HepG2 (cell line): ENCODE measurements around the gene GNA15.

Experiments used
- CCAR2 ChIP-seq: fragments of 200-400 bp; formaldehyde crosslinking; optimal IDR thresholded peaks from 2 replicates; pipeline ENCODE3; 2018; ENCODE audit warnings: low read depth, mild to moderate bottlenecking, low read length, moderate library complexity
- CREB1 ChIP-seq, 2 experiments: fragments of 450-650 bp in 1 of 2; IDR thresholded peaks; 2 replicates each; pipeline ENCODE4 v1.6.1; 2016 to 2017; ENCODE audit warnings: control low read depth in 1 of 2, mild to moderate bottlenecking in 1 of 2, missing compliant biosample characterization in 1 of 2, missing genetic modification characterization in 1 of 2
- CTCF ChIP-seq: sonication (generic); formaldehyde crosslinking; IDR thresholded peaks from 2 replicates; pipeline ENCODE4 v1.5.0; 2020; ENCODE audit warnings: mild to moderate bottlenecking, missing genetic modification reagents, moderate library complexity
- EZH2 ChIP-seq: conservative IDR thresholded peaks from 2 replicates; pipeline ENCODE4 v1.6.1; 2012; ENCODE audit warnings: mild to moderate bottlenecking, low read depth, low read length, moderate library complexity
- GATAD1 ChIP-seq: IDR thresholded peaks from 2 replicates; pipeline ENCODE4 v1.6.1; 2016; ENCODE audit warnings: missing genetic modification reagents, missing compliant biosample characterization
- IRX3 ChIP-seq: sonication (generic); formaldehyde crosslinking; IDR thresholded peaks from 2 replicates; pipeline ENCODE4 v1.8.1; 2023; ENCODE audit warnings: mild to moderate bottlenecking, low read depth, missing genetic modification reagents, borderline replicate concordance
- POLR2AphosphoS5 ChIP-seq: IDR thresholded peaks from 2 replicates; pipeline ENCODE4 v1.6.1; 2012; ENCODE audit warnings: low read depth, low read length
- USF2 ChIP-seq, 2 experiments: sonication (generic) in 1 of 2; formaldehyde crosslinking in 1 of 2; IDR thresholded peaks; 2 replicates each; pipeline versions ENCODE4 v1.5.1 to v1.6.1; 2011 to 2020; ENCODE audit warnings: borderline replicate concordance in 1 of 2, low read depth in 1 of 2, low read length in 1 of 2, mild to moderate bottlenecking in 1 of 2, missing genetic modification reagents in 1 of 2, moderate library complexity in 1 of 2
- ZFP1 ChIP-seq: IDR thresholded peaks from 2 replicates; pipeline ENCODE4 v1.6.1; 2016
- ZNF275 ChIP-seq: sonication (generic); formaldehyde crosslinking; IDR thresholded peaks from 2 replicates; pipeline ENCODE4 v1.8.0; 2022; ENCODE audit warnings: missing genetic modification reagents, mild to moderate bottlenecking, inconsistent platforms, borderline replicate concordance
- ZNF282 ChIP-seq: fragments of 450-650 bp; IDR thresholded peaks from 2 replicates; pipeline ENCODE4 v1.6.1; 2018; ENCODE audit not compliant: partially characterized antibody
- ZSCAN29 ChIP-seq: sonication (generic); formaldehyde crosslinking; conservative IDR thresholded peaks from 2 replicates; pipeline ENCODE4 v1.4.0; 2020; ENCODE audit warnings: mild to moderate bottlenecking, missing genetic modification reagents
- TF ChIP-seq, protein P1 (sequence below): sonication (generic); formaldehyde crosslinking; conservative IDR thresholded peaks from 2 replicates; pipeline ENCODE4 v1.4.0; 2020; ENCODE audit warnings: missing genetic modification reagents

GRCh38 chr19:3135961-3136683, at the start of gene GNA15:
- no peak for TF ChIP-seq USF2 (IDR thresholded peaks at IDR 0.05; ENCODE audit: low read depth, low read length)
- no peak for TF ChIP-seq USF2 (CRISPR knock-in tag; IDR thresholded peaks at IDR 0.05; ENCODE audit: borderline replicate concordance)
- TF ChIP-seq CTCF (CRISPR knock-in tag), result no peak
- no peak for TF ChIP-seq CREB1 (IDR thresholded peaks at IDR 0.05)
- TF ChIP-seq CREB1 (CRISPR knock-in tag; IDR thresholded peaks at IDR 0.05), result no peak
- TF ChIP-seq POLR2AphosphoS5, result no peak
- no peak for TF ChIP-seq ZFP1 (CRISPR knock-in tag)
- TF ChIP-seq EZH2, result no peak
- no peak for TF ChIP-seq GATAD1 (CRISPR knock-in tag)
- TF ChIP-seq, protein P1, sequence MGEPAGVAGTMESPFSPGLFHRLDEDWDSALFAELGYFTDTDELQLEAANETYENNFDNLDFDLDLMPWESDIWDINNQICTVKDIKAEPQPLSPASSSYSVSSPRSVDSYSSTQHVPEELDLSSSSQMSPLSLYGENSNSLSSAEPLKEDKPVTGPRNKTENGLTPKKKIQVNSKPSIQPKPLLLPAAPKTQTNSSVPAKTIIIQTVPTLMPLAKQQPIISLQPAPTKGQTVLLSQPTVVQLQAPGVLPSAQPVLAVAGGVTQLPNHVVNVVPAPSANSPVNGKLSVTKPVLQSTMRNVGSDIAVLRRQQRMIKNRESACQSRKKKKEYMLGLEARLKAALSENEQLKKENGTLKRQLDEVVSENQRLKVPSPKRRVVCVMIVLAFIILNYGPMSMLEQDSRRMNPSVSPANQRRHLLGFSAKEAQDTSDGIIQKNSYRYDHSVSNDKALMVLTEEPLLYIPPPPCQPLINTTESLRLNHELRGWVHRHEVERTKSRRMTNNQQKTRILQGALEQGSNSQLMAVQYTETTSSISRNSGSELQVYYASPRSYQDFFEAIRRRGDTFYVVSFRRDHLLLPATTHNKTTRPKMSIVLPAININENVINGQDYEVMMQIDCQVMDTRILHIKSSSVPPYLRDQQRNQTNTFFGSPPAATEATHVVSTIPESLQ (CRISPR knock-in tag), result no peak
- no peak for TF ChIP-seq ZNF275
- no peak for TF ChIP-seq ZSCAN29 (CRISPR knock-in tag)
- no peak for TF ChIP-seq ZNF282
- TF ChIP-seq IRX3 (CRISPR knock-in tag), result no peak
- no peak for TF ChIP-seq CCAR2
